Stimulated activated CD4-positive, alpha-beta T cell treated with anti-CD3 and anti-CD28 coated beads, Interleukin-2, amount 100 ng/mL, for 24 hours (primary cell): ENCODE measurements around the gene SFTPB.
"Not testable (repeated sequence)": the region's sequence is repeated elsewhere in the genome, so short reads cannot be mapped to it uniquely, and the experiment has no call there.

ENCODE experiments used
- DNase-seq, 2 donors: peaks; one replicate each; pipeline ENCODE4 v3.0.0-alpha.2; 2020

SFTPB gene

DNA sequence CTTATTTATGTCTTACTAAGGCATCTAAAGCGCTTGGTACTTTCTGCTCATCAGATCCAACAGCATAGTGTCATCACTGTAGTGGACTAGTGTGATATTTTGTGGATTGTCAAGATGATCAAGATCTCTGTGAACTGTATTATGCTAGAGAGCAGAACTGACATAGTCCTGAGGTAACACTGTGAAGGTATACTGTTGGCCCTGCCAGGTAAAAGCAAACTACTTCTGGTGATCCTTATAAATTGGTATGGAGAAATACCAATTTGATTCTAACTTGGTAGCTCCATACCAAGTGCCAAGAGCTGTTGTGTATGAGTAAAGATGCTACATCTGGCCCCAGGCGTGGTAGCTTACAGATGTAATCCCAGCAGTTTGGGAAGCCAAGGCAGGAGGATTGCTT, 15.9 kb downstream of the SFTPB start:
- no peak for DNase-seq

DNA sequence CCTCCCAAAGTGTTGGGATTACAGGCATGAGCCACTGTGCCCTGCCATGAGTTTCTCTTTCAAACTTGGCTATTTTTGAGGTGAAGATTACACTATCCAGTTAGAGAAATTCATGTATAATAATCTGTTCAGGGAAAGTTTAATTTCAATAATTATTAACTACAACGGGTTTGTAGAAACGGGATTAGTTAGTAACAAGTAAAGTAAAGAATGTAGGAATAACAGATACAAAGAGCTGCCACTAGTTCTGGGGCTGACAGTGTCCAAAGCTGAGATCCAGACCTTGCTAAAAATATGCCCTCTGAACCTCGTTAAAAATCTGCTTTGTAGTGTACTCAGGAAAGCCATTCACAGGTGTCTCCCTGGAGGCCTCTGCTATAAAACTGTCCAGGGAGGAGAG, 16.9 kb downstream of the SFTPB start:
- DNase-seq, result no peak

DNA sequence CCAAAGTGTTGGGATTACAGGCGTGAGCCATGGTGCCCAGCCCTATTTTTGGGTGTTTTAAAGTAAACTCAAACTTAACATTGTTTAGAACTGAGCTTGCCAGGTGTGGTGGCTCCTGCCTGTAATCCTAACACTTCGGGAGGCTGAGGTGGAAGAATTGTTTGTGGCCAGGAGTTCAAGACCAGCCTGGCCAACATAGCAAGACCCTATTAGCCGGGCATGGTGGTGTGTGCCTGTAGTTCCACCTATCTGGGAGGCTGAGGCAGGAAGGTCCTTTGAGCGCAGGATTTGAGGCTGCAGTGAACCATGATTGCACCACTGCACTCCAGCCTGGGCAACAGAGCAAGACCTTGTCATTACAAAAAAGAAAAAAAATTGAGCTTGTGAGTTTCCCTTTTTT, 17.5 kb downstream of the SFTPB start:
- DNase-seq, result no peak

GRCh38 chr2:85649201-85650190, 18.5 kb downstream of the SFTPB start:
- DNase-seq, result no peak

DNA sequence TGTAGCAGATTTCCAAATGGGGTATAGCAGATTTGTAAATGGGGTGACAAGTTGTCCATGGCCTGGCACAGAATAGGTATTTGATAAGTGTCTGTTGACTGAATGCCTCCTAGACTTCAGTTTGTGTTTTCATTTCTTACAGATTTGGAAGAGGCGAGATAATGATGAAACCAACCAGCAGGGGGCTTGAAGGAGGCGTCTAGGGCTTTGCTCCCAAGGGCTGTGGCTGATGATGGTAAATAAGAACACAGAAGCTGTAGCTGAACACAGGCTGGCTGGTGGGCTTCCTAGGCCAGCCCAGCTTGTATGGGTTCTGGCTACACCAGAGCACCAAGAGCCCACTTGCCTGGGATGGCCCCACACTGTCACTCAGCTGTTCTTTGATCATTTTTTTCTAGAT, 19.4 kb downstream of the SFTPB start:
- peak in 1 of 2 donors; percentile 21 for DNase-seq

DNA sequence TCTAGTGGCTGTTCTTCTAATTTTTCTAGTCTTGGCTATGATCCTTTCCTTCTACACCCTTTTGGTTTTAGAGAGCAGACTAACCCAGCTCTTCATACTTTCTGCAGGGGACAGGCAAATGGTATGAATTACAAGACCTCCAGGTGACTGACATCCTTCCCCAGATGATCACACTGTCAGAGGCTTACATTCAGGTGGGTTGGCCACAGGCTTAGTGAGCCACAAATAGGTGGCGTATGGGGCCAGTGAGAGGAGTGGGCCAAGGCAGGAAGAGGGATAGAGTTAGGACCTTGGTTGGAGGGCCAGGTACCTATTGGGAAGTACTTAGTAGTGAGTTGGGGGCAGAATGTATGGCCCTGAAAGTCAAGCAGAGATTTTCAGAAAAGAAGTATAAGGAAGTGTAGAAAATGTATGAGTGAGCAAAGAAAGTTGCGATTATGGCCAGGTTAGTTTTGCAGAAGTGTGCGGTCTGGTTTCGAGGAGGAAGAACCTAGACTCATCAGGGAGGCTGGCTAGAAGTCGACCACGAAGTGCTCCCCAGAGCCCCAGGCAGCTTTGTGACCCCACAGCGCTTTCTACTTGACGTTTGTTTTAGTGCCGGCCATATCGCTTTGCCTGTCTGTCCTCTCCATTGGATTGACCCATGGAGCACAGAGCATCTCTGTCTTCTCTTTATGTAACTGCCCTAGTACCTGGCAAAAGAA, 20.0 kb downstream of the SFTPB start:
- no peak for DNase-seq

- no peak for DNase-seq
Measured at GRCh38 chr2:85646166-85646565, 21.8 kb downstream of the SFTPB start.

- no peak for DNase-seq
Measured at GRCh38 chr2:85644909-85645308, 23.1 kb downstream of the SFTPB start.

- peak in 1 of 2 donors; percentile 10 for DNase-seq
Measured at GRCh38 chr2:85642725-85643124, 25.3 kb downstream of the SFTPB start.

- no peak for DNase-seq
Measured at GRCh38 chr2:85635636-85636035, 32.4 kb downstream of the SFTPB start.

DNA sequence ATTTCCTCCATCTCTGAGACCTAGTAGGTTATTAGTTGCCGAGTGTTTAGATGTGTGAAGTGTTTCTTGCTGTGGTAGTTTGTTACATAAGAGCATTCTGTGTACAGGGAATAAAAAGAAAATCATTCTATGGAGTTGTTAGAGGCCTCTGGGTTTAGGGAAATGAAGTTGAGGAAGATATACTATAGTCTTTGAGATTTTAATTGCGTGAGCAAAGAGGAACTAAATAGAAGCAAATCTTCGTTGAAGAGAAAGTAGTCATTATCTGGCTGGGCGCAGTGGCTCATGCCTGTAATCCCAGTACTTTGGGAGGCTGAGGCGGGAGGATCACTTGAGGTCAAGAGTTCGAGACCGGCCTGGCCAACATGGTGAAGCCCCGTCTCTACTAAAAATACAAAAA, 33.0 kb downstream of the SFTPB start:
- DNase-seq, result no peak

DNA sequence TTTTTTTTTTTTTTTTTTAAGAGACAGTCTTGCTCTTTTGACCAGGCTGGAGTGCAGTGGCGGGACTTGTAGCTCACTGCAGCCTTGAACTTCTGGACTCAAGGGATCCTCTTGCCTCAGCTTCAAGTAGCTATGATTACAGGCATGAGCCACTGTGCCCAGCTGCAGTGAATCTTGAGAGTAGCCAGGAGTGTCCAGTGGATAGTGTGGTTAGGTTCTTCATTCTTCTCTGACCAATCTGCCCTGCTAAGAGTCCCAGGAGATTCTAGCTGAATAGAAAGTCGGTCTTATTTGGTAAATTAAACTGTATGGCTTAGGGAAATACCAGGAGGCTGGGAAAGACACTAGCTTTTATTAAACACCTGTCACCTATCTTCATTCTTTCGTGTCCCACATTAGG, 36.7 kb downstream of the SFTPB start:
- DNase-seq, result no peak

DNA sequence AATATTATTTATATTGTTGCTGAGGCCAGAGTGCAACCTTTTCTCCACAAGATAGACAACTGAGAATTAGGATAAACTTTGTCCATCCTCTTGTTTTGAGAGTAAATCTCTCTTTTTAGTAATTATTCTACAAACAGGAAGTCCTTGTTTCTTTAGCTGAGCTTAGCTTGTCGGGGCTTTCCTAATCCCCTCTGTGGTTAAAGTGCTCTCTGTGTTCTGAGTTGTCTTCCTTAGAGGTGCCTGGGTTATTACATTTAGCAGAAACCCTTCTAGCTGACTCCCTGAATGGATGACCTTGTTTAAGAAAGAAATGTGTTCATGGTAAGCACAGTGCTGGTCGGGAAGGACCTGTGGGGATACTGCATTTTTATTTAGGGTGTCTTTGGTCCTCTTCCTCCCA, 39.3 kb downstream of the SFTPB start:
- no peak for DNase-seq

GRCh38 chr2:85623991-85624390, 44.0 kb downstream of the SFTPB start:
- no peak for DNase-seq

GRCh38 chr2:85621338-85621737, 46.7 kb downstream of the SFTPB start:
- no peak for DNase-seq

- DNase-seq, result no peak
Measured at GRCh38 chr2:85619617-85620016, 48.4 kb downstream of the SFTPB start.

- not testable (repeated sequence) for DNase-seq
Measured at GRCh38 chr2:85617723-85618122, 50.3 kb downstream of the SFTPB start.

GRCh38 chr2:85615413-85615728, 52.6 kb downstream of the SFTPB start:
- no peak for DNase-seq

- not testable (repeated sequence) for DNase-seq
Measured at GRCh38 chr2:85614757-85615156, 53.2 kb downstream of the SFTPB start.

DNA sequence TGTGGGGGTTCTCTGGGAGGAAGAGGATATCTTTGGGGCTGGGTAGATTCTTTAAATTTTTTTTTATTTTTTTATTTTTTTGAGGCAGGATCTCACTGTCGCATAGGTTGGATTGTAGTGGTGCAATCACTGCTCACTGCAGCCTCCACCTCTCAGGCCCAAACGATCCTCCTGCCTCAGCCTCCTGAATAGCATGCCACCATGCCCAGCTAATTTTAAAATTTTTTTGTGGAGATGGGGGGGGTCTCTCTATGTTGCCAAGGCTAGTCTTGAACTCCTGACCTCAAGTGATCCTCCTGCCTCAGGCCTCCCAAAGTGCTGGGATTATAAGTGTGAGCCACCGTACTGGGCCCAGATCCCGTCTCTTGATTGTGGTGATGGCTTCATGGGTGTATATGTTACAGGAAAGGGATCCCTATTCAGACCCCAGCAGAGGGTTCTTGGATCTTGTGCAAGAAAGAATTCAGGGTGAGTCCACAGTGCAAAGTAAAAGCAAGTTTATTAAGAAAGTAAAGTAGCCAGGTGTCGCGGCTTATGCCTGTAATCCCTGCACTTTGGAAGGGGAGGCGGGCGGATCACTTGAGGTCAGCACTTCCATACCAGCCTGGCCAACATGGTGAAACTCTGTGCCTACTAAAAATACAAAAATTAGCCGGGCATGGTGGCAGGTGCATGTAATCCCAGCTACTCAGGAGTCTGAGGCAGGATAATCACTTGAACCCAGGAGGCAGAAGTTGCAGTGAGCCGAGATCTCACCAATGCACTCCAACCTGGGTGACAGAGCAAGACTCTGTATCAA, 54.1 kb downstream of the SFTPB start:
- no peak for DNase-seq

GRCh38 chr2:85611705-85612587, 56.1 kb downstream of the SFTPB start, which contains the start of gene C2orf68:
Gene C2orf68 (minus strand): TSS chr2:85612066. CDS start chr2:85611984, 82 bp downstream.
- peak; percentile 90 to 91 for DNase-seq

DNA sequence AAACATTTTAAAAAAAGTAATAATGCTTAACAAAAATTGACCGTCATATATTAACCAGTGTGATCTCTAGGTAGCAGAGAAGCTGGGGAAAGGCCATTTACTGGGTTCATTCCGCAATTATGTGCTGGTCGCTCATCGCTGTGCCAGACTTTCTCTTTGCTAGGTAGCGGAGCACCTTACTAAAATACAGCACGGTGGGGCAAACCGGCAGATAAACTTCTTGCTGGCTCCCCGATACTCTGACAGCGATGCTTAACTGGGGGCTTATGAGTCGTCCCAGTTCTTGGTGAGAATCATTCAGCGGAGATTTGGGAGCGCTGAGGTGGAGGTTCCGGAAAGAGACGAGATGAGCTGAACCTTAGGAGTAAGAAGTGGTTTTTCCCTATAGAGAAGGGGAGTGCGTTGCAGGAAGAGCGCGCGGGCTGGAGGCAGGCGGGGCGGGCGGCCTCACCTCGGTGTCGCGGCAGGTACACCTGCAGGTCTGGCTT, 56.7 kb downstream of the SFTPB start:
- peak in 1 of 2 donors; percentile 32 for DNase-seq
